HG03571 (cell line): ENCODE results near the gene SMARCD2.

Experiments used
- ATAC-seq: cut with Tn5 transposase; IDR thresholded peaks from one replicate; pipeline ENCODE4 v1.9.1; 2021; ENCODE audit not compliant: unreplicated experiment

SMARCD2 gene

DNA sequence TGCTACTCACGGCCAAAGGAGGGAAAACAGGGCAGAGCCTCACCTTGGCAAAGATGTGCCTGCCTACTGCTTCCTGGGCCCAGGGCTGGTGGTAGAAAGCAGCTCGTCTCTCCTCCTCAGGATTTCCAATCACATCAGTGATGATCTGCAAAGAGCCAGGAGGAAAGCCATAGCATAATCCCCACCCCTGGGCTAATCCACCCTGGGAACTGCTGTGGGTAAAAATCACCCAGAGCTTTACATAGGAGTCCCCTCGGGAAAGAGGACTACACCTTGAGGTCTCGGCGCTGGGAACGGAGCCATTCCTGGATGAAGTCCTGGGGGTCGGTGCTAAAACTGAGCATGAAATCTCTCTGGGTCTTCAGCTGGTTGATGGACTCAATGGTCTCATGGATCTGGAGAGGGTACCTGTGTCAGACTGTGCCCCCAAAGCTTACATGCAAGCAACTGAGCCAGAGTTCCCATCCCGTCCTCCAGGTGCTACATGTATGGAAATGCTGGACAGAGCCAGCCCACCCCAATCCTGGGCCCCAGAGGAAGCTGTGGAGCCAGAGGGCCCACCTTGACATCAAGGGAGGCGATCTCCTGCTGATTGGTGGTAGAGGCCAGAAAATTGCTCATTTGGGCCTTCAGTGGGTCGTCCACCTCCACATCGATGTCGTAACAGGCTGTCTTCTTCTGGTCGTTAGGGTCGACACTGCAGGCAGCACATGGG lies 9.3 kb downstream of the SMARCD2 start:
- ATAC-seq: no peak

GRCh38 chr17:63832455-63832854 lies 10.0 kb downstream of the SMARCD2 start:
- ATAC-seq: no peak

GRCh38 chr17:63832014-63832413 lies 10.5 kb downstream of the SMARCD2 start:
- no peak for ATAC-seq

- ATAC-seq: no peak
Observed at GRCh38 chr17:63831505-63831904, 11.0 kb downstream of the SMARCD2 start.

GRCh38 chr17:63830904-63831491 lies 11.5 kb downstream of the SMARCD2 start:
- no peak for ATAC-seq

DNA sequence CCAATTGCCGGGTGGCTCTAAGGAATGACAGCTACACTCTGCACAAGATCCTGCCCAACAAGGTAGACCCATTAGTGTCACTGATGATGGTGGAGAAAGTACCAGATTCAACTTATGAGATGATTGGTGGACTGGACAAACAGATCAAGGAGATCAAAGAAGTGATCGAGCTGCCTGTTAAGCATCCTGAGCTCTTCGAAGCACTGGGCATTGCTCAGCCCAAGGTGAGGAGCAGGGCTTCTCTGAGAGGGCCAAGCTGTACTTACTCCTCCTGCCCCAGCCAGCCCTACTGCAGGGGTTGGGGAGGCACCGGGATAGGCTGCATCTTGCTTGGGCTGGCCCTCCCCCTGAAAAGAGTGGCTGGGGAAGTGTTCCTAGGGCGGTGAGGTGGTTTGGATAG lies 12.2 kb downstream of the SMARCD2 start:
- no peak for ATAC-seq

DNA sequence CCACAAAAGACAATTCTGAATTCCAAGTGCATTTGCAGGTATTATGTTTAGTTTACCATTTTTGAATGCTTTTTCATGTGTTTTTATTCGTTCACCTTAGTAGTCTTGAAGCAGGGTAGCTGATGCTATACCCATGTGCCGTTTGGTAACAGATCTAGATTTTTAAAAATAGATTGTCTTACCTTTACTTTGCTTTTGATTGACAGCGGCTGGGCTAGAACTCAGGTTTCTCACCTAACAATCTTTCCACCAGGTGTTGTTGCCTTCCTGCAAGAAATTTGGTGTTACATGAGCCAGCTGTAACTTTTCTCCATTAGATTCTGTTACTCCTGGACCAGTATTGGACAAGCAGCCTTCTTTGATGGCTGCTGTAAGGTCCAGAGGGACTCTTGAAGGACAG lies 13.5 kb downstream of the SMARCD2 start:
- ATAC-seq: no peak

GRCh38 chr17:63827801-63828221 lies 14.7 kb downstream of the SMARCD2 start:
- ATAC-seq: no peak

DNA sequence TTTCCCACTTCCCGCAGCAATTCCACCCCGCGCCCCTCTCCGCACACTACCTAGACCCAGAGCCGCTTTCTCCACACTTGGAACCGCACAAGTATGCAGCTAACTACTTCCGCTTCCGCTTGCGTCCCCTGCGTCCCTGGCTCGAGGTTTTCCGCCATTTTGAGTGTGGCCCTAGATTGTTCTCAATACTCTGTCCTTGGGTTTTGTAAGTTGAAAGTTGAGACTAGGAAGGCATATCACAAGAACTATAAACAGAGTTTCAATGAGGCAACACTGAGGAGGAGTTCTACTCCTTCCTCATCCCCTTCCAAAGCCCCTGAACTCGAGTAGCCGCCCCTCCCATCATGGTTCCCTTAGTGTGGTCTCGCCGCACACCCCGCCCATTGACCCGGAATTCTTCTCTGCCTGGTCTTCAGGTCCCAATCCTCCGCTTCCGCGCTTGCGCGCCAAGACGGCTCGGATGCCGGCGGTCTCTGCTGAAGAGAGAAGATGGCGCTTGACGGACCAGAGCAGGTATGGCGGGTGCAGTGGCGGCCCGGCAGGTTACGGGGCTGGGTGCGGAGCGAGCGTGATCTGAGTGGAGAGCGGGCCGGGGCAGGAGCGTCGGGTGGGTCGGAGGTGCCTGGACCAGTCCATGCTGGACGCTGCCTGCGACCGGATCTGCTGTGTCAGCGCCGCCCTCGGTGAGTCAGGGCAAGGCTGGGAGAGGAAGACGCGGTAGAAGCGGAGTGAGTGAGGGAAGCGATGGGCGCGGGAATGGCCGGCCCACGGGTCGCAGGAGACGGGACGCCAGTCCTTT lies 15.3 kb downstream of the SMARCD2 start, which contains the start of the genes FTSJ3 and PSMC5:
Gene FTSJ3, minus strand, starts transcription at position 662 of the 799 bp plus-strand sequence. CDS start 761 bp downstream, outside the sequence.
Gene PSMC5, plus strand, starts transcription at position 430 of the 799 bp plus-strand sequence. Its CDS starts 60 bp downstream, at position 490.
- peak; percentile 82 for ATAC-seq

DNA sequence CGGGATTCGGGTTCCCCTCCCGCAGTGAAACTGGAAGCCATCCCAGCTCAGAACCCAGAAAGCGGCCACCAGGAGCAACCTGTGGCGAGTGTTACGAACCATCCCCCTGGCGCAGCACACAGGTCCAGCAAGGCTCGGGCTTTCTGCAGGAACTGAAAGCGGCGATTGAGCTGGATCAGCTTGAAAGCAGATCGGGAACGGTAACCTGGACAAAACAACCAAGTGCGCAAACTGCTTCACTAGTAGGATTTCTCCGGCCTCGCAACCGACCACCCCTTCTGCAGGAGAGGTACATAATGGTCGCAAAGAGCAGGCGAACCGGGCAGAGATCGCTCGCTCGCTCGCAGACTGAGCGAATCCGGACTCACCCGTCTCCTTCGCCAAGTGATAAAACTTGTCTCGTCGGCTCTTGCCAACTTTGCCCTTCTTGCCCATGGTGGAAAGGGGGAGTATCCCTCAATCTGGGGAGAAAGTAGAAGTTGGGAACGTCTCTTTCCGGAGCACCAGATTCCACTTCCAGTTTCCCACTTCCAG lies 15.9 kb downstream of the SMARCD2 start:
- ATAC-seq: peak; percentile 10

GRCh38 chr17:63824362-63824761 lies 18.1 kb downstream of the SMARCD2 start:
- ATAC-seq: no peak

- no peak for ATAC-seq
Observed at GRCh38 chr17:63823659-63824331, 18.7 kb downstream of the SMARCD2 start.

DNA sequence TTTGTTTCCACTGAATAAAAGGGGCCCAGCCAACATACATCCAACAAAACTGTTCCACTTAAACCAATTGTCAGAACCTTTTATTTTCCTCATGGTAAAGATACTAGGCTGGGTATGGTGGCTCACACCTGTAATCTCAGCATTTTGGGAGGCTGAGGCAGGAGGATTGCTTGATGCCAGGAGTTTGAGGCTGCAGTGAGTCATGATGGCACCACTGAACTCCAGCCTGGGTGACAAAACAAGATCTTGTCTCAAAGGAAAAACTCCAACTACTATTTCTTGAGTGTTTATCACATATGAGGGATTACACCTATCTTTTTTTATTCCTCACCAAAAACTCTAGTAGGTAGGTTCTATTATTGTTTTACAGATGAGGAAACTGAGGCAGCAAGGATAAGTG lies 19.9 kb downstream of the SMARCD2 start:
- no peak for ATAC-seq

DNA sequence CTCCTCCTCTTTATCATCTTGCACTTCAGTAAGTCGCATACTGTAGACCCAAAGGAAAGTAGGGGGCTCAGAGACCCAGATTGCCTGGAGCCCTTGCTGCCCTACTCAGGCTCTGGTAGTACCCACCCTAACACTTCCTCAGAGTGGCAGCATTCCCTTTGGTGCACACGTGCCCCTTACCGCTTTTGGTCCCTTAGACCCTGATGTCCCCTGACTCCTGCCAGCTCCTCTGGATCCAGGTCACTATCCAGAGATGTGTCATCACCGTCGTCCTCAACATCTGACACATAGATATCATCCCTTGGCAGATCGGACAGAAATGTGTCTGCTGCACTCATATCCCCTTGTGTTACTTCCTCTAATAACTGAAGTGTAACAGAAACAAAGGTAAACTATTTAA lies 20.7 kb downstream of the SMARCD2 start:
- no peak for ATAC-seq

DNA sequence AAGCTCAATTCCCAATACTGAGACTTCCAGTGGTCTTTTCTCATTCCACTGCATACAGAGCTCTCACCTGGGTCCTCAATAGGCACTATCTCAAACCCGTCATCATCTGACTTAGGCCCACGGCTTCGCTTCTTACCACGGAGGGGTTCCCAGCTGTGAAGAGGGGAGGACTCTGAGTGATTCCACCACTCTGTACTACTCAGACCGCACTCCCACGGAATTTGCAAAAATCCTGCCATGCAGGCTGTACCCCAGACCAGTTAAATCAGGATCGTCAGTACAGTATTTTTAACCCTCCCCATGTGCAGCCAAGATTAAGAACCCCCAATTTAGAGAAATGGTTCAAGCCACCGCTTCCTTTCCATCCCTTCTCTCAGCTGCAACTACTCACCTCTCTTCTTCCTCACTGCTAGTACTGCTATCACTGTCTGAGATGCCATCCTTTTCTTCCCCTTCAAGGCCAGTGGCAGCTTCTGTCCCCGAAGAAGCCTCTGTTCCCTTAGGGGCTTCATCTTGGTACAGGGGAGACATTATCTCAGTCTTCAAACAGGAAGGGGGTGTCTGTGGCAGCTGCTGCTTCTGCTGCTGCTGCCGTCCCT lies 21.4 kb downstream of the SMARCD2 start:
- no peak for ATAC-seq

- ATAC-seq: no peak
Observed at GRCh38 chr17:63819585-63820537, 22.6 kb downstream of the SMARCD2 start.

DNA sequence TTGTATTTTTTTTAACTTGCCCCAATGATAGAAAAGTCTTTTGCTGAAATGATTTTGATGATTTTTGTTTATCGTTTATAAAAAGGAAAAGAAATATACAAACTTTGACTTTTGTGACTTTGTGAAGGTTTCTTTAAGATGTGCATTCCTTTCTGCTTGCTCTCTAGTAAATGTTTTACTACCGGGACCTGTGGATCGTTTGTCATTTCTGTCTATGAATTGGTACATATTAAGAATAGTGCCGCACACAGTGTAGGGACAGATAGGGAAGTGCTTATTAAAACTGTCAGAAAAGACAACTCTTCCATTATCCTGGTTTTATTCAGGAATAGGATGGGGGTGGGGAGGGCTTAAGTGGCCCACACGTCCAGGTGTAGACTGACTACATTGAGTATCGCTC lies 23.4 kb downstream of the SMARCD2 start:
- no peak for ATAC-seq

GRCh38 chr17:63817736-63818385 lies 24.6 kb downstream of the SMARCD2 start:
- ATAC-seq: no peak

GRCh38 chr17:63816669-63817068 lies 25.8 kb downstream of the SMARCD2 start:
- no peak for ATAC-seq
